Thyroid gland (tissue), 4 donors: ENCODE data around the gene DENND4A.

Source experiments
- POLR2A ChIP-seq, 2 donors: fragments of 450-650 bp; IDR thresholded peaks; one replicate each; pipeline ENCODE4 v1.6.1; 2017; ENCODE audit warnings: antibody characterized with exemption in 2 of 2, mild to moderate bottlenecking in 2 of 2, moderate library complexity in 1 of 2
- TF ChIP-seq, protein P1 (sequence below), 6 experiments: fragments of 200-600 bp in 3 of 6; fragments of 450-650 bp in 3 of 6; sonication (generic) in 3 of 6; IDR thresholded peaks; one replicate each; pipeline ENCODE4 v1.5.1; 2016 to 2019; ENCODE audit warnings: antibody characterized with exemption in 6 of 6, mild to moderate bottlenecking in 2 of 6, inconsistent platforms in 1 of 6, moderate library complexity in 1 of 6

DNA sequence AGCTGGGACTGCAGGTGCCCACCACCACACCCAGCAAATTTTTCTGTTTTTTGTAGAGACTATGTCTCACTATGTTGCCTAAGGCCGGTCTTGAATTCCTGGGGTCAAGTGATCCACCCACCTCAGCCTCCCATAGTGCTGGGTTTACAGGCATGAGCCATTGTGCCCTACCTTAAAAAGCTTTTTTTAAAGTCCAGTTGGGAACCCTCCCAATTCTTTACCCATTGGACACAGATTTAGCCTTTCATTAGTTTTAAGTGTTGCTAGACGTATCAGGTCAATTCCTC lies 1.7 kb upstream of the DENND4A start:
- TF ChIP-seq, protein P1, sequence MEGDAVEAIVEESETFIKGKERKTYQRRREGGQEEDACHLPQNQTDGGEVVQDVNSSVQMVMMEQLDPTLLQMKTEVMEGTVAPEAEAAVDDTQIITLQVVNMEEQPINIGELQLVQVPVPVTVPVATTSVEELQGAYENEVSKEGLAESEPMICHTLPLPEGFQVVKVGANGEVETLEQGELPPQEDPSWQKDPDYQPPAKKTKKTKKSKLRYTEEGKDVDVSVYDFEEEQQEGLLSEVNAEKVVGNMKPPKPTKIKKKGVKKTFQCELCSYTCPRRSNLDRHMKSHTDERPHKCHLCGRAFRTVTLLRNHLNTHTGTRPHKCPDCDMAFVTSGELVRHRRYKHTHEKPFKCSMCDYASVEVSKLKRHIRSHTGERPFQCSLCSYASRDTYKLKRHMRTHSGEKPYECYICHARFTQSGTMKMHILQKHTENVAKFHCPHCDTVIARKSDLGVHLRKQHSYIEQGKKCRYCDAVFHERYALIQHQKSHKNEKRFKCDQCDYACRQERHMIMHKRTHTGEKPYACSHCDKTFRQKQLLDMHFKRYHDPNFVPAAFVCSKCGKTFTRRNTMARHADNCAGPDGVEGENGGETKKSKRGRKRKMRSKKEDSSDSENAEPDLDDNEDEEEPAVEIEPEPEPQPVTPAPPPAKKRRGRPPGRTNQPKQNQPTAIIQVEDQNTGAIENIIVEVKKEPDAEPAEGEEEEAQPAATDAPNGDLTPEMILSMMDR (IDR thresholded peaks at IDR 0.05), result no peak
- no peak for TF ChIP-seq POLR2A (IDR thresholded peaks at IDR 0.05)
